Fibroblast of skin of back (primary cell): ENCODE data around the gene MICAL3.

Experiments
- DNase-seq: peaks from one replicate; pipeline ENCODE4 v3.0.0-alpha.2; 2013

The MICAL3 gene

GRCh38 chr22:17744430-17744829 lies 279.9 kb downstream of the MICAL3 start:
- DNase-seq, result no peak

GRCh38 chr22:17743661-17744411 lies 280.5 kb downstream of the MICAL3 start:
- DNase-seq, result no peak

- DNase-seq, result peak; percentile 61
Measured at GRCh38 chr22:17742527-17742902, 281.8 kb downstream of the MICAL3 start.

- DNase-seq, result no peak
Measured at GRCh38 chr22:17741866-17742526, 282.4 kb downstream of the MICAL3 start.

- no peak for DNase-seq
Measured at GRCh38 chr22:17739196-17739975, 285.0 kb downstream of the MICAL3 start.

- no peak for DNase-seq
Measured at GRCh38 chr22:17738386-17739128, 285.8 kb downstream of the MICAL3 start.
